ENCODE measurements around the gene EXOC3L4.
A peak's percentile ranks its signal among the peaks of the same experiment; 100 is the strongest.

EXOC3L4 gene

GRCh38 chr14:103121846-103122584, 27.5 kb downstream of the EXOC3L4 start:
- DNase-seq, result peak; percentile 80 to 89 (median 87)

GRCh38 chr14:103122585-103122946, 28.0 kb downstream of the EXOC3L4 start:
- DNase-seq, result peak; percentile 50 to 68 (median 59)

- peak; percentile 82 to 95 (median 89) for DNase-seq
These were observed 28.6 kb downstream of the EXOC3L4 start, which contains the start of gene TNFAIP2 for GRCh38 chr14:103122947-103123633. TSS of gene TNFAIP2 (plus strand) at chr14:103123461. CDS start at chr14:103126458, 2,997 bp downstream.

GRCh38 chr14:103123634-103124500, 29.3 kb downstream of the EXOC3L4 start:
- peak; percentile 41 to 76 (median 63) for DNase-seq

GRCh38 chr14:103124501-103125001, 30.0 kb downstream of the EXOC3L4 start:
- no peak for DNase-seq

- no peak for DNase-seq
These were observed 30.9 kb downstream of the EXOC3L4 start for GRCh38 chr14:103125098-103126070.

- no peak for DNase-seq
These were observed 31.8 kb downstream of the EXOC3L4 start for GRCh38 chr14:103126088-103126872.

GRCh38 chr14:103126873-103127304, 32.4 kb downstream of the EXOC3L4 start:
- DNase-seq, result no peak

- DNase-seq, result no peak
These were observed 32.8 kb downstream of the EXOC3L4 start for GRCh38 chr14:103127356-103127755.

GRCh38 chr14:103127861-103128598, 33.5 kb downstream of the EXOC3L4 start:
- DNase-seq, result peak in 1 of 4 experiments; percentile 2

GRCh38 chr14:103128631-103129300, 34.2 kb downstream of the EXOC3L4 start:
- peak in 1 of 4 experiments; percentile 7 for DNase-seq

- DNase-seq, result peak in 1 of 4 experiments; percentile 2
These were observed 34.9 kb downstream of the EXOC3L4 start for GRCh38 chr14:103129301-103130016.

- no peak for DNase-seq
These were observed 35.7 kb downstream of the EXOC3L4 start for GRCh38 chr14:103130017-103130764.

- DNase-seq, result no peak
These were observed 36.4 kb downstream of the EXOC3L4 start for GRCh38 chr14:103130965-103131364.

- no peak for DNase-seq
These were observed 37.1 kb downstream of the EXOC3L4 start for GRCh38 chr14:103131580-103131979.

GRCh38 chr14:103132381-103133209, 38.1 kb downstream of the EXOC3L4 start:
- DNase-seq, result no peak
